ENCODE data around the gene PTPRD.

PTPRD gene

GRCh38 chr9:8668751-8669150, 1944.1 kb downstream of the PTPRD start:
- no peak for TF ChIP-seq SIN3A (IDR thresholded peaks at IDR 0.05; ENCODE audit: borderline replicate concordance, insufficient read depth, low read length)

- no peak for TF ChIP-seq TAF1 (IDR thresholded peaks at IDR 0.05; ENCODE audit: borderline replicate concordance, insufficient read depth, low read length)
- TF ChIP-seq POLR2AphosphoS5 (IDR thresholded peaks at IDR 0.05; ENCODE audit: low read depth, low read length) = no peak
- TF ChIP-seq SIN3A (IDR thresholded peaks at IDR 0.05; ENCODE audit: borderline replicate concordance, insufficient read depth, low read length) = no peak
- TF ChIP-seq FOXP2 (optimal IDR thresholded peaks at IDR 0.05; ENCODE audit: borderline replicate concordance, extremely low read depth, extremely low read length, insufficient read depth) = no peak
- TF ChIP-seq REST (IDR thresholded peaks at IDR 0.05; ENCODE audit: insufficient read depth in 1 of 2, low read depth in 2 of 2, low read length in 2 of 2) = no peak
Measured at GRCh38 chr9:8668231-8668630, 1944.6 kb downstream of the PTPRD start.

- TF ChIP-seq POLR2AphosphoS5 (IDR thresholded peaks at IDR 0.05; ENCODE audit: low read depth, low read length) = no peak
- no peak for TF ChIP-seq SIN3A (IDR thresholded peaks at IDR 0.05; ENCODE audit: borderline replicate concordance, insufficient read depth, low read length)
- no peak for TF ChIP-seq TAF1 (IDR thresholded peaks at IDR 0.05; ENCODE audit: borderline replicate concordance, insufficient read depth, low read length)
- no peak for TF ChIP-seq FOXP2 (optimal IDR thresholded peaks at IDR 0.05; ENCODE audit: borderline replicate concordance, extremely low read depth, extremely low read length, insufficient read depth)
- no peak for TF ChIP-seq REST (IDR thresholded peaks at IDR 0.05; ENCODE audit: insufficient read depth in 1 of 2, low read depth in 2 of 2, low read length in 2 of 2)
Measured at GRCh38 chr9:8666060-8666459, 1946.7 kb downstream of the PTPRD start.

GRCh38 chr9:8660383-8660782, 1952.4 kb downstream of the PTPRD start:
- TF ChIP-seq FOXP2 (optimal IDR thresholded peaks at IDR 0.05; ENCODE audit: borderline replicate concordance, extremely low read depth, extremely low read length, insufficient read depth) (no peak), SIN3A (IDR thresholded peaks at IDR 0.05; ENCODE audit: borderline replicate concordance, insufficient read depth, low read length) (no peak), REST (IDR thresholded peaks at IDR 0.05; ENCODE audit: insufficient read depth in 1 of 2, low read depth in 2 of 2, low read length in 2 of 2) (no peak), POLR2AphosphoS5 (IDR thresholded peaks at IDR 0.05; ENCODE audit: low read depth, low read length) (no peak), TAF1 (IDR thresholded peaks at IDR 0.05; ENCODE audit: borderline replicate concordance, insufficient read depth, low read length) (no peak)

GRCh38 chr9:8659108-8659507, 1953.7 kb downstream of the PTPRD start:
- TF ChIP-seq FOXP2 (optimal IDR thresholded peaks at IDR 0.05; ENCODE audit: borderline replicate concordance, extremely low read depth, extremely low read length, insufficient read depth) (no peak), SIN3A (IDR thresholded peaks at IDR 0.05; ENCODE audit: borderline replicate concordance, insufficient read depth, low read length) (no peak), REST (IDR thresholded peaks at IDR 0.05; ENCODE audit: insufficient read depth in 1 of 2, low read depth in 2 of 2, low read length in 2 of 2) (no peak), POLR2AphosphoS5 (IDR thresholded peaks at IDR 0.05; ENCODE audit: low read depth, low read length) (no peak), TAF1 (IDR thresholded peaks at IDR 0.05; ENCODE audit: borderline replicate concordance, insufficient read depth, low read length) (no peak)

All from PFSK-1 (cell line).